ENCODE results near the gene MAPK13.
"Not testable (repeated sequence)": the region's sequence is repeated elsewhere in the genome, so short reads cannot be mapped to it uniquely, and the experiment has no call there.

The MAPK13 gene

GRCh38 chr6:36129941-36130666 lies at the start of gene MAPK13:
Gene MAPK13 (plus strand): TSS chr6:36130513. CDS start chr6:36130583, 70 bp downstream.
- no peak for DNase-seq
- in situ Hi-C loops (cut with MboI; ENCODE audit: low pct_unique_long_range_greater_than_20kb, low sequenced_read_pairs), result loop anchor here (10.0 kb wide), 2 partner anchors 65 to 235 kb away; partner anchors contain the start of gene BRPF3

GRCh38 chr6:36082318-36082717 lies 48.0 kb upstream of the MAPK13 start:
- in situ Hi-C loops (cut with MboI; ENCODE audit: low pct_unique_long_range_greater_than_20kb, low sequenced_read_pairs), result no loop called here
- no peak for DNase-seq

GRCh38 chr6:36083446-36083845 lies 46.9 kb upstream of the MAPK13 start:
- no peak for DNase-seq
- in situ Hi-C loops (cut with MboI; ENCODE audit: low pct_unique_long_range_greater_than_20kb, low sequenced_read_pairs), result no loop called here

GRCh38 chr6:36088204-36088603 lies 42.1 kb upstream of the MAPK13 start:
- in situ Hi-C loops (cut with MboI; ENCODE audit: low pct_unique_long_range_greater_than_20kb, low sequenced_read_pairs); DNase-seq: not testable (repeated sequence)

- in situ Hi-C loops (cut with MboI; ENCODE audit: low pct_unique_long_range_greater_than_20kb, low sequenced_read_pairs), result no loop called here
- no peak for DNase-seq
These were observed 41.3 kb upstream of the MAPK13 start for GRCh38 chr6:36089048-36089447.

GRCh38 chr6:36094238-36094637 lies 36.1 kb upstream of the MAPK13 start:
- in situ Hi-C loops (cut with MboI; ENCODE audit: low pct_unique_long_range_greater_than_20kb, low sequenced_read_pairs), result no loop called here

GRCh38 chr6:36094753-36095496 lies 35.4 kb upstream of the MAPK13 start:
- peak; percentile 82 for DNase-seq

More at GRCh38 chr6:36094238-36094637, 36.1 kb upstream of the MAPK13 start:
- no peak for DNase-seq

GRCh38 chr6:36095497-36096391 lies 34.6 kb upstream of the MAPK13 start:
- no peak for DNase-seq
- in situ Hi-C loops (cut with MboI; ENCODE audit: low pct_unique_long_range_greater_than_20kb, low sequenced_read_pairs), result no loop called here

More at GRCh38 chr6:36094753-36095496, 35.4 kb upstream of the MAPK13 start:
- in situ Hi-C loops (cut with MboI; ENCODE audit: low pct_unique_long_range_greater_than_20kb, low sequenced_read_pairs), result no loop called here

GRCh38 chr6:36098253-36098919 lies 31.9 kb upstream of the MAPK13 start:
- in situ Hi-C loops (cut with MboI; ENCODE audit: low pct_unique_long_range_greater_than_20kb, low sequenced_read_pairs), result no loop called here
- peak; percentile 18 for DNase-seq

- in situ Hi-C loops (cut with MboI; ENCODE audit: low pct_unique_long_range_greater_than_20kb, low sequenced_read_pairs), result no loop called here
These were observed 31.2 kb upstream of the MAPK13 start for GRCh38 chr6:36098920-36099647.

GRCh38 chr6:36099869-36100483 lies 30.3 kb upstream of the MAPK13 start:
- in situ Hi-C loops (cut with MboI; ENCODE audit: low pct_unique_long_range_greater_than_20kb, low sequenced_read_pairs), result no loop called here
- DNase-seq, result no peak

More at GRCh38 chr6:36098920-36099647, 31.2 kb upstream of the MAPK13 start:
- DNase-seq, result peak; percentile 61

GRCh38 chr6:36101691-36102090 lies 28.6 kb upstream of the MAPK13 start:
- DNase-seq, result no peak
- in situ Hi-C loops (cut with MboI; ENCODE audit: low pct_unique_long_range_greater_than_20kb, low sequenced_read_pairs), result no loop called here

- DNase-seq, result no peak
- in situ Hi-C loops (cut with MboI; ENCODE audit: low pct_unique_long_range_greater_than_20kb, low sequenced_read_pairs), result no loop called here
These were observed 27.5 kb upstream of the MAPK13 start for GRCh38 chr6:36102853-36103252.

- in situ Hi-C loops (cut with MboI; ENCODE audit: low pct_unique_long_range_greater_than_20kb, low sequenced_read_pairs), result no loop called here
- no peak for DNase-seq
These were observed 25.5 kb upstream of the MAPK13 start for GRCh38 chr6:36104836-36105235.

- DNase-seq, result no peak
- in situ Hi-C loops (cut with MboI; ENCODE audit: low pct_unique_long_range_greater_than_20kb, low sequenced_read_pairs), result no loop called here
These were observed 21.2 kb upstream of the MAPK13 start for GRCh38 chr6:36109092-36109491.

GRCh38 chr6:36110050-36110449 lies 20.3 kb upstream of the MAPK13 start:
- in situ Hi-C loops (cut with MboI; ENCODE audit: low pct_unique_long_range_greater_than_20kb, low sequenced_read_pairs), result no loop called here

GRCh38 chr6:36110863-36111262 lies 19.4 kb upstream of the MAPK13 start:
- in situ Hi-C loops (cut with MboI; ENCODE audit: low pct_unique_long_range_greater_than_20kb, low sequenced_read_pairs), result no loop called here

More at GRCh38 chr6:36110050-36110449, 20.3 kb upstream of the MAPK13 start:
- DNase-seq, result no peak

GRCh38 chr6:36111526-36111925 lies 18.8 kb upstream of the MAPK13 start:
- in situ Hi-C loops (cut with MboI; ENCODE audit: low pct_unique_long_range_greater_than_20kb, low sequenced_read_pairs), result no loop called here

More at GRCh38 chr6:36110863-36111262, 19.4 kb upstream of the MAPK13 start:
- no peak for DNase-seq

More at GRCh38 chr6:36111526-36111925, 18.8 kb upstream of the MAPK13 start:
- DNase-seq, result no peak

All from KBM-7 (cell line).